K562 (cell line): Measurements from ENCODE around the gene ETAA1. TPM values are rescaled to one million over a fixed set of nuclear protein-coding genes. Genes with fewer than 3 reads are reported as not detected.

ENCODE experiments used
- ATAC-seq: fragments of 200-7000 bp; cut with Tn5 transposase; 3 replicates; pipeline ENCODE4 v1.9.1; 2020; ENCODE audit warnings: moderate library complexity
- BruUV-seq: library from RNA; stranded (reverse); fragments of 400-500 nt; replicated peaks from 2 replicates; lab custom pipeline; 2021; lab: Mats Ljungman, UMichigan
- CTCF ChIA-PET: fragments of 300-600 bp; formaldehyde crosslinking; extraction: SDS; loops from one replicate; lab custom pipeline; 2021; ENCODE audit warnings: low intra/inter-chr PET ratio; lab: Yijun Ruan, JAX
- POLR2A ChIA-PET: fragments of 300-600, 350-650 bp; sonication (Branson Sonifier 250); formaldehyde crosslinking; extraction: SDS; loops from one replicate; lab custom pipeline; 2021; ENCODE audit warnings: antibody characterized with exemption, inconsistent platforms; lab: Yijun Ruan, JAX
- DNase-seq, 4 experiments: peaks; one replicate each; pipeline versions ENCODE4 v3.0.0 to v3.0.0-alpha.2; 2011 to 2018; ENCODE audit warnings: low spot score in 3 of 4, mixed read lengths in 3 of 4; ENCODE audit errors: extremely low read depth in 1 of 4
- FAIRE-seq: peaks from 2 replicates; lab custom pipeline; 2011; peaks lifted over from hg19 to GRCh38; lab: Jason Lieb, UNC
- H2AFZ ChIP-seq: 2 replicates; pipeline ENCODE4 v1.6.0; 2011; ENCODE audit warnings: low read depth, low read length, control low read depth, inconsistent platforms
- H3K27ac ChIP-seq: fragments of 200-600 bp; 3 replicates; pipeline ENCODE4 v1.8.0; 2011; ENCODE audit warnings: low read depth, mild to moderate bottlenecking, control low read depth, inconsistent platforms, low read length, moderate library complexity, mixed read lengths; ENCODE audit errors: extremely low read depth
- H3K27me3 ChIP-seq, 2 experiments: fragments of 300-600 bp in 1 of 2; 2 replicates in 1 of 2; 3 replicates in 1 of 2; pipeline versions ENCODE4 v1.6.0 to v1.8.0; 2011; ENCODE audit warnings: inconsistent platforms in 2 of 2, low read length in 2 of 2, mild to moderate bottlenecking in 1 of 2, mixed read lengths in 1 of 2, moderate library complexity in 1 of 2; ENCODE audit not compliant: control insufficient read depth in 2 of 2, insufficient read depth in 2 of 2
- H3K36me3 ChIP-seq: fragments of 300-600 bp; 3 replicates; pipeline ENCODE4 v1.8.0; 2011; ENCODE audit warnings: mild to moderate bottlenecking, low read length, inconsistent platforms; ENCODE audit not compliant: control insufficient read depth, insufficient read depth
- H3K4me1 ChIP-seq, 2 experiments: fragments of 200-600 bp in 1 of 2; replicated peaks in 1 of 2; 2 replicates in 1 of 2; 3 replicates in 1 of 2; pipeline versions ENCODE4 v1.5.1 to v1.8.0; 2011; ENCODE audit warnings: inconsistent platforms in 2 of 2, low read length in 2 of 2, mild to moderate bottlenecking in 1 of 2, mixed read lengths in 1 of 2, moderate library complexity in 1 of 2; ENCODE audit not compliant: control insufficient read depth in 2 of 2, insufficient read depth in 2 of 2
- H3K4me2 ChIP-seq: 2 replicates; pipeline ENCODE4 v1.6.1; 2011; ENCODE audit warnings: low read length, control low read depth, inconsistent platforms, mixed read lengths; ENCODE audit not compliant: insufficient read depth
- H3K4me3 ChIP-seq: fragments of 200-600 bp; sonication (generic), shearing (Covaris generic); 2 replicates; pipeline ENCODE4 v1.5.1; 2016; ENCODE audit warnings: control low read depth, inconsistent platforms
- H3K79me2 ChIP-seq: fragments of 200-600 bp; 3 replicates; pipeline ENCODE4 v1.8.0; 2011; ENCODE audit warnings: low read length, inconsistent platforms; ENCODE audit not compliant: control insufficient read depth, insufficient read depth
- H3K9ac ChIP-seq, 2 experiments: 2 replicates each; pipeline versions ENCODE4 v1.6.0 to v1.6.1; 2011; ENCODE audit warnings: low read depth in 2 of 2, low read length in 2 of 2, control low read depth in 1 of 2, inconsistent platforms in 1 of 2, mild to moderate bottlenecking in 1 of 2, mixed read lengths in 1 of 2; ENCODE audit not compliant: insufficient read depth in 1 of 2
- H3K9me1 ChIP-seq: one replicate; pipeline ENCODE4 v1.6.0; 2011; ENCODE audit warnings: inconsistent platforms, mild to moderate bottlenecking, low read length, moderate library complexity; ENCODE audit not compliant: control insufficient read depth, insufficient read depth
- H3K9me3 ChIP-seq: replicated peaks from 2 replicates; pipeline ENCODE4 v1.5.1; 2011; ENCODE audit warnings: low read depth, low read length, inconsistent platforms; ENCODE audit not compliant: control insufficient read depth, insufficient read depth
- H4K20me1 ChIP-seq: replicated peaks from 2 replicates; pipeline ENCODE4 v1.6.1; 2011; ENCODE audit warnings: low read length, inconsistent platforms, mixed read lengths; ENCODE audit not compliant: control insufficient read depth, insufficient read depth
- BCOR ChIP-seq: fragments of 450-650 bp; IDR thresholded peaks from 2 replicates; pipeline ENCODE4 v1.6.1; 2016
- BMI1 ChIP-seq: fragments of 150-350 bp; IDR thresholded peaks from 2 replicates; pipeline ENCODE4 v1.6.1; 2014; ENCODE audit warnings: low read length
- BRD9 ChIP-seq: fragments of 450-650 bp; IDR thresholded peaks from 2 replicates; pipeline ENCODE4 v1.6.1; 2018; ENCODE audit warnings: low read depth; ENCODE audit not compliant: partially characterized antibody
- CBX8 ChIP-seq: fragments of 200-600 bp; sonication (generic); IDR thresholded peaks from 2 replicates; pipeline ENCODE4 v1.6.1; 2012; ENCODE audit warnings: borderline replicate concordance, mixed run types, low read depth, mild to moderate bottlenecking, moderate library complexity, mixed read lengths, low read length, control low read depth, inconsistent platforms; ENCODE audit not compliant: poor library complexity, severe bottlenecking; ENCODE audit errors: extremely low read depth
- ESRRA ChIP-seq: fragments of 450-650 bp; IDR thresholded peaks from 2 replicates; pipeline ENCODE4 v1.6.1; 2014; ENCODE audit warnings: low read depth, mild to moderate bottlenecking, moderate library complexity, borderline replicate concordance
- GATAD2B ChIP-seq: fragments of 450-650 bp; IDR thresholded peaks from 2 replicates; pipeline ENCODE4 v1.6.1; 2017; ENCODE audit warnings: mild to moderate bottlenecking, borderline replicate concordance
- HNRNPLL ChIP-seq: fragments of 200-400 bp; formaldehyde crosslinking; IDR thresholded peaks from 2 replicates; pipeline ENCODE4 v1.6.1; 2017; ENCODE audit warnings: low read length, low read depth, mild to moderate bottlenecking; ENCODE audit not compliant: poor library complexity, severe bottlenecking
- NFIC ChIP-seq: fragments of 450-650 bp; IDR thresholded peaks from 2 replicates; pipeline ENCODE4 v1.6.1; 2017; ENCODE audit warnings: mild to moderate bottlenecking, inconsistent platforms
- ZMIZ1 ChIP-seq, 2 experiments: fragments of 150-350 bp in 1 of 2; IDR thresholded peaks; 2 replicates each; pipeline ENCODE4 v1.6.1; 2012 to 2016; ENCODE audit warnings: low read depth in 2 of 2, low read length in 2 of 2, mild to moderate bottlenecking in 1 of 2, moderate library complexity in 1 of 2
- WGBS: fragments of 100-300 bp; shearing (Covaris generic); methylation state at CpG from one replicate; pipeline ENCODE4 v1.1.6; 2016; ENCODE audit warnings: low coverage, mixed read lengths; ENCODE audit not compliant: insufficient coverage; ENCODE audit errors: missing lambda C conversion rate; 5-methylcytosine and 5-hydroxymethylcytosine counted together
- in situ Hi-C: fragments of 300-500 bp; cut with MboI; formaldehyde crosslinking; loops from 4 replicates; pipeline ENCODE4 v1.15.0; 2018; ENCODE audit warnings: inconsistent platforms, mixed read lengths
- intact Hi-C: fragments of 100-400 bp; cut with micrococcal nuclease; formaldehyde crosslinking; loops from 2 replicates; pipeline ENCODE4 v1.14.2; 2022
- polyA plus RNA-seq, 8 experiments: library from polyadenylated mRNA; depleted of rRNA in 4 of 8; stranded (reverse) in 5 of 8; unstranded in 3 of 8; fragments of >200 nt; fragmentation: Nextera tagmentation in 2 of 8; fragmentation: Illumina TruSeq in 1 of 8; extraction: Ambion mirVana in 2 of 8; extraction: Trizol in 1 of 8; gene quantifications; 2 replicates each; pipeline versions ENCODE4 v1.2.1 to v1.2.3, GENCODE V29; 2011 to 2014; ENCODE audit warnings: inconsistent platforms in 1 of 8, missing spikeins in 1 of 8
- total RNA-seq, 7 experiments: library from RNA; depleted of rRNA in 6 of 7; stranded (reverse); fragments of >200 nt in 6 of 7; fragmentation: Illumina TruSeq in 2 of 7; extraction: Trizol in 2 of 7; gene quantifications; 2 replicates each; pipeline versions ENCODE4 v1.2.1 to v1.2.3, GENCODE V29; 2011 to 2021; ENCODE audit warnings: low replicate concordance in 1 of 7
- TF ChIP-seq, protein P1 (sequence below): sonication (generic); formaldehyde crosslinking; IDR thresholded peaks from 2 replicates; pipeline ENCODE4 v1.5.0; 2020; ENCODE audit warnings: missing genetic modification reagents
- TF ChIP-seq, protein P2 (sequence below): fragments of 250-450 bp; sonication (Bioruptor Pico); IDR thresholded peaks from 2 replicates; pipeline ENCODE4 v1.4.0; 2020; ENCODE audit warnings: mild to moderate bottlenecking, moderate library complexity, borderline replicate concordance

ETAA1 gene
- total and polyA plus RNA-seq, 9 of the 15 experiments (the other 6 are each of a cell fraction or from before 2014, with no cell fraction given) = 2.7 to 17.4 (median 10.5) TPM

DNA sequence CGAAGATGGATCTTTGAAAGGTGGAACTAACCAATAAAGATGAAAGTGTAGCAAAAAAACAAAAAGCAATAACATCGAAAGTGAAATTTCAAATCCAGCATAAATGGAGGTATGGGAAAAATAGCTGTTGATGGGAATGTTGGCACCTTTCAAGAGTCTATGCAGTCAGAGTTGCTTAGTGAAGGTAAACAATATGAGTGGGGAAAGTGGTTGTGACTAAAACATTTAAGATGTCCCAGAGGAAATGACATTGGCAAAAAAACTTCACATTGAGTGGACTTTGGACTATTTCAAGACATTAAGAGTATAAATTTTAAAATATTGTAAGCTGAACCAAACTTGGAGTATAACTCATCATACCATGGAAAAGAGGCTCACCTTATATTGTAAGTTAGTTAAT is 17.7 kb downstream of the ETAA1 start (continued):
- TF ChIP-seq HNRNPLL = no peak
- no peak for TF ChIP-seq BCOR
- TF ChIP-seq, protein P1, sequence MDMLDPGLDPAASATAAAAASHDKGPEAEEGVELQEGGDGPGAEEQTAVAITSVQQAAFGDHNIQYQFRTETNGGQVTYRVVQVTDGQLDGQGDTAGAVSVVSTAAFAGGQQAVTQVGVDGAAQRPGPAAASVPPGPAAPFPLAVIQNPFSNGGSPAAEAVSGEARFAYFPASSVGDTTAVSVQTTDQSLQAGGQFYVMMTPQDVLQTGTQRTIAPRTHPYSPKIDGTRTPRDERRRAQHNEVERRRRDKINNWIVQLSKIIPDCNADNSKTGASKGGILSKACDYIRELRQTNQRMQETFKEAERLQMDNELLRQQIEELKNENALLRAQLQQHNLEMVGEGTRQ = no peak

GRCh38 chr2:67416136-67416535 is 19.0 kb downstream of the ETAA1 start:
- ATAC-seq (no peak), FAIRE-seq (no peak), DNase-seq (no peak)
- no peaks in the 10 kb centered on the region for H3K9me3 ChIP-seq
- H3K27me3 ChIP-seq = no peaks in the 10 kb centered on the region
- H4K20me1 ChIP-seq = no peaks in the 10 kb centered on the region
- H3K4me1 ChIP-seq = no peaks in the 10 kb centered on the region
- 25% methylated on average over 1 of the region's 1 CpG for WGBS
- H3K27ac ChIP-seq = no peak overlapping the region
- no peaks in the 10 kb centered on the region for H3K36me3 ChIP-seq
- no peak overlapping the region for H3K4me2 ChIP-seq
- POLR2A ChIA-PET = no interaction called here
- H2AFZ ChIP-seq = no peak overlapping the region
- in situ Hi-C loops = no loop called here
- no peaks in the 10 kb centered on the region for H3K79me2 ChIP-seq
- H3K9ac ChIP-seq = no peak overlapping the region
- BruUV-seq = no TSS peak
- CTCF ChIA-PET = no interaction called here
- H3K4me3 ChIP-seq = no peak overlapping the region
- intact Hi-C loops = no loop called here
- H3K9me1 ChIP-seq = no peaks in the 10 kb centered on the region
- TF ChIP-seq BRD9 = no peak
- TF ChIP-seq BMI1 = no peak
- TF ChIP-seq ZMIZ1 (IDR thresholded peaks at IDR 0.05; ENCODE audit: low read depth in 2 of 2, low read length in 2 of 2) = no peak
- TF ChIP-seq NFIC = no peak
- TF ChIP-seq ESRRA = no peak
- TF ChIP-seq, protein P2, sequence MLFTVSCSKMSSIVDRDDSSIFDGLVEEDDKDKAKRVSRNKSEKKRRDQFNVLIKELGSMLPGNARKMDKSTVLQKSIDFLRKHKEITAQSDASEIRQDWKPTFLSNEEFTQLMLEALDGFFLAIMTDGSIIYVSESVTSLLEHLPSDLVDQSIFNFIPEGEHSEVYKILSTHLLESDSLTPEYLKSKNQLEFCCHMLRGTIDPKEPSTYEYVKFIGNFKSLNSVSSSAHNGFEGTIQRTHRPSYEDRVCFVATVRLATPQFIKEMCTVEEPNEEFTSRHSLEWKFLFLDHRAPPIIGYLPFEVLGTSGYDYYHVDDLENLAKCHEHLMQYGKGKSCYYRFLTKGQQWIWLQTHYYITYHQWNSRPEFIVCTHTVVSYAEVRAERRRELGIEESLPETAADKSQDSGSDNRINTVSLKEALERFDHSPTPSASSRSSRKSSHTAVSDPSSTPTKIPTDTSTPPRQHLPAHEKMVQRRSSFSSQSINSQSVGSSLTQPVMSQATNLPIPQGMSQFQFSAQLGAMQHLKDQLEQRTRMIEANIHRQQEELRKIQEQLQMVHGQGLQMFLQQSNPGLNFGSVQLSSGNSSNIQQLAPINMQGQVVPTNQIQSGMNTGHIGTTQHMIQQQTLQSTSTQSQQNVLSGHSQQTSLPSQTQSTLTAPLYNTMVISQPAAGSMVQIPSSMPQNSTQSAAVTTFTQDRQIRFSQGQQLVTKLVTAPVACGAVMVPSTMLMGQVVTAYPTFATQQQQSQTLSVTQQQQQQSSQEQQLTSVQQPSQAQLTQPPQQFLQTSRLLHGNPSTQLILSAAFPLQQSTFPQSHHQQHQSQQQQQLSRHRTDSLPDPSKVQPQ (CRISPR knock-in tag) = no peak
- no peak for TF ChIP-seq GATAD2B
- no peak for TF ChIP-seq CBX8
